SK-N-SH treated with all-trans-retinoic acid at 6 μM for 48 hours (cell line): ENCODE measurements around the gene SPRED3.
A peak's percentile ranks its signal among the peaks of the same experiment; 100 is the strongest.

Source experiments
- ATAC-seq: fragments of 200-7000 bp; cut with Tn5 transposase; 3 replicates; pipeline ENCODE4 v1.9.1; 2020; ENCODE audit warnings: mild to moderate bottlenecking, moderate library complexity
- ARNTL ChIP-seq: fragments of 450-650 bp; formaldehyde crosslinking; IDR thresholded peaks from 2 replicates; pipeline ENCODE4 v1.5.0; 2020; ENCODE audit warnings: low read depth, mild to moderate bottlenecking, moderate library complexity, borderline replicate concordance
- BACH2 ChIP-seq: fragments of 250-450 bp; sonication (Bioruptor Pico); IDR thresholded peaks from 2 replicates; pipeline ENCODE4 v1.9.0; 2021; ENCODE audit warnings: mild to moderate bottlenecking, borderline replicate concordance
- CSDC2 ChIP-seq: fragments of 250-450 bp; sonication (Bioruptor Pico); IDR thresholded peaks from 2 replicates; pipeline ENCODE4 v1.5.0; 2020; ENCODE audit warnings: mild to moderate bottlenecking, moderate library complexity
- CSRNP3 ChIP-seq: fragments of 250-450 bp; sonication (Bioruptor Pico); IDR thresholded peaks from 2 replicates; pipeline ENCODE4 v1.5.1; 2021; ENCODE audit warnings: mild to moderate bottlenecking, moderate library complexity
- ESRRG ChIP-seq: fragments of 250-450 bp; sonication (Bioruptor Pico); IDR thresholded peaks from 2 replicates; pipeline ENCODE4 v1.6.1; 2021; ENCODE audit warnings: mild to moderate bottlenecking
- GLIS3 ChIP-seq: fragments of 250-450 bp; sonication (Bioruptor Pico); IDR thresholded peaks from 2 replicates; pipeline ENCODE4 v1.5.0; 2020; ENCODE audit warnings: mild to moderate bottlenecking, moderate library complexity
- ISL1 ChIP-seq: fragments of 250-450 bp; sonication (Bioruptor Pico); IDR thresholded peaks from 2 replicates; pipeline ENCODE4 v2.1.2; 2022; ENCODE audit warnings: mild to moderate bottlenecking, moderate library complexity
- OSR1 ChIP-seq: fragments of 250-450 bp; sonication (Bioruptor Pico); IDR thresholded peaks from 2 replicates; pipeline ENCODE4 v1.8.0; 2022; ENCODE audit warnings: moderate library complexity, mild to moderate bottlenecking, inconsistent platforms
- POU6F1 ChIP-seq: fragments of 250-450 bp; sonication (Bioruptor Pico); IDR thresholded peaks from 2 replicates; pipeline ENCODE4 v1.8.0; 2021; ENCODE audit warnings: low read depth, mild to moderate bottlenecking, moderate library complexity, borderline replicate concordance
- PPARA ChIP-seq: fragments of 250-450 bp; sonication (Bioruptor Pico); IDR thresholded peaks from 2 replicates; pipeline ENCODE4 v1.5.0; 2020; ENCODE audit warnings: mild to moderate bottlenecking, borderline replicate concordance
- RARB ChIP-seq: fragments of 250-450 bp; sonication (Bioruptor Pico); IDR thresholded peaks from 2 replicates; pipeline ENCODE4 v1.8.0; 2021; ENCODE audit warnings: mild to moderate bottlenecking, moderate library complexity
- SNAI2 ChIP-seq: fragments of 250-450 bp; sonication (Bioruptor Pico); IDR thresholded peaks from 2 replicates; pipeline ENCODE4 v1.5.0; 2020; ENCODE audit warnings: mild to moderate bottlenecking, moderate library complexity
- TCF4 ChIP-seq: fragments of 250-450 bp; sonication (Bioruptor Pico); IDR thresholded peaks from 2 replicates; pipeline ENCODE4 v1.8.0; 2021; ENCODE audit warnings: mild to moderate bottlenecking, moderate library complexity, borderline replicate concordance
- TOX ChIP-seq: fragments of 250-450 bp; sonication (Bioruptor Pico); IDR thresholded peaks from 2 replicates; pipeline ENCODE4 v1.8.0; 2021; ENCODE audit warnings: mild to moderate bottlenecking, moderate library complexity, borderline replicate concordance
- TSHZ2 ChIP-seq: fragments of 250-450 bp; sonication (Bioruptor Pico); IDR thresholded peaks from 2 replicates; pipeline ENCODE4 v1.5.0; 2020; ENCODE audit warnings: mild to moderate bottlenecking, moderate library complexity
- ZC3H10 ChIP-seq: fragments of 250-450 bp; sonication (Bioruptor Pico); IDR thresholded peaks from 2 replicates; pipeline ENCODE4 v1.5.1; 2021; ENCODE audit warnings: mild to moderate bottlenecking, moderate library complexity
- ZFP3 ChIP-seq: fragments of 250-450 bp; sonication (Bioruptor Pico); IDR thresholded peaks from 2 replicates; pipeline ENCODE4 v1.5.0; 2020; ENCODE audit warnings: mild to moderate bottlenecking, moderate library complexity
- ZNF565 ChIP-seq: fragments of 450-650 bp; formaldehyde crosslinking; conservative IDR thresholded peaks from 2 replicates; pipeline ENCODE4 v1.5.0; 2020; ENCODE audit warnings: low read depth, mild to moderate bottlenecking, moderate library complexity
- ZNF70 ChIP-seq: fragments of 450-650 bp; formaldehyde crosslinking; IDR thresholded peaks from 2 replicates; pipeline ENCODE4 v1.5.0; 2020; ENCODE audit warnings: mild to moderate bottlenecking, moderate library complexity
- ZNF8 ChIP-seq: fragments of 450-650 bp; formaldehyde crosslinking; IDR thresholded peaks from 2 replicates; pipeline ENCODE4 v1.5.0; 2020; ENCODE audit warnings: mild to moderate bottlenecking, moderate library complexity
- TF ChIP-seq, protein P1 (sequence below): fragments of 250-450 bp; sonication (Bioruptor Pico); IDR thresholded peaks from 2 replicates; pipeline ENCODE4 v1.5.1; 2020; ENCODE audit warnings: low read depth, mild to moderate bottlenecking, moderate library complexity
- TF ChIP-seq, protein P2 (sequence below): fragments of 250-450 bp; sonication (Bioruptor Pico); IDR thresholded peaks from 2 replicates; pipeline ENCODE4 v1.8.0; 2020; ENCODE audit warnings: mild to moderate bottlenecking, moderate library complexity, borderline replicate concordance

SPRED3 gene

DNA sequence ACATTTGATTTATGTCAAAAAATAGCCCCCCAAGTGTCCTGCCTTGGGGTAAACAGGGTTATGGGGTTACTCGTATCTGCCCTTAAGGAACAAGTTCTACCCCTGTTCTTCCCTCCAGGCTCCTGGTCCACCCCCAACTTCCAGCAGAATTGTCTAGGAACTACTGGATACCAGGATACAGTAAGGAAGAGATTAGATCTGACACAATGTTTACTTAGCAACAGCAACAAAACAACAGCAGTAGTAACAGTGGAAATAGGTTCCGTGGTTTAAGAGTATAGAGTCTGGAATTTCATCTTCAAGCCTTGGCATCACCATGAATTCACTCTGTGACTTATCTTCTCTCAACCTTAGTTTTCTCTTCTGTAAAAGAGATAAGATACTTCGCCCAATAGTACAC is 12.7 kb downstream of the SPRED3 start:
- peak; percentile 1; the same call in 2 of the 3 replicates for ATAC-seq
- no peak for TF ChIP-seq OSR1 (CRISPR knock-in tag)
- TF ChIP-seq, protein P1, sequence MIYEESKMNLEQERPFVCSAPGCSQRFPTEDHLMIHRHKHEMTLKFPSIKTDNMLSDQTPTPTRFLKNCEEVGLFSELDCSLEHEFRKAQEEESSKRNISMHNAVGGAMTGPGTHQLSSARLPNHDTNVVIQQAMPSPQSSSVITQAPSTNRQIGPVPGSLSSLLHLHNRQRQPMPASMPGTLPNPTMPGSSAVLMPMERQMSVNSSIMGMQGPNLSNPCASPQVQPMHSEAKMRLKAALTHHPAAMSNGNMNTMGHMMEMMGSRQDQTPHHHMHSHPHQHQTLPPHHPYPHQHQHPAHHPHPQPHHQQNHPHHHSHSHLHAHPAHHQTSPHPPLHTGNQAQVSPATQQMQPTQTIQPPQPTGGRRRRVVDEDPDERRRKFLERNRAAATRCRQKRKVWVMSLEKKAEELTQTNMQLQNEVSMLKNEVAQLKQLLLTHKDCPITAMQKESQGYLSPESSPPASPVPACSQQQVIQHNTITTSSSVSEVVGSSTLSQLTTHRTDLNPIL (CRISPR knock-in tag): no peak
- TF ChIP-seq TCF4: no peak
- TF ChIP-seq SNAI2 (CRISPR knock-in tag): no peak
- TF ChIP-seq BACH2 (CRISPR knock-in tag): no peak
- TF ChIP-seq, all 23 proteins: peak for 0

GRCh38 chr19:38402623-38402966 is 14.1 kb downstream of the SPRED3 start:
- ATAC-seq: peak; percentile 18
- no peak for TF ChIP-seq ESRRG
- no peak for TF ChIP-seq ZNF70 (CRISPR knock-in tag)
- no peak for TF ChIP-seq ISL1 (CRISPR knock-in tag)
- no peak for TF ChIP-seq OSR1 (CRISPR knock-in tag)
- TF ChIP-seq, all 23 proteins: peak for 0

GRCh38 chr19:38402967-38403674 is 14.6 kb downstream of the SPRED3 start, which contains the start of gene FAM98C:
TSS of gene FAM98C (plus strand) at chr19:38403093. CDS start at chr19:38403154, 61 bp downstream.
- TF ChIP-seq, protein P2, sequence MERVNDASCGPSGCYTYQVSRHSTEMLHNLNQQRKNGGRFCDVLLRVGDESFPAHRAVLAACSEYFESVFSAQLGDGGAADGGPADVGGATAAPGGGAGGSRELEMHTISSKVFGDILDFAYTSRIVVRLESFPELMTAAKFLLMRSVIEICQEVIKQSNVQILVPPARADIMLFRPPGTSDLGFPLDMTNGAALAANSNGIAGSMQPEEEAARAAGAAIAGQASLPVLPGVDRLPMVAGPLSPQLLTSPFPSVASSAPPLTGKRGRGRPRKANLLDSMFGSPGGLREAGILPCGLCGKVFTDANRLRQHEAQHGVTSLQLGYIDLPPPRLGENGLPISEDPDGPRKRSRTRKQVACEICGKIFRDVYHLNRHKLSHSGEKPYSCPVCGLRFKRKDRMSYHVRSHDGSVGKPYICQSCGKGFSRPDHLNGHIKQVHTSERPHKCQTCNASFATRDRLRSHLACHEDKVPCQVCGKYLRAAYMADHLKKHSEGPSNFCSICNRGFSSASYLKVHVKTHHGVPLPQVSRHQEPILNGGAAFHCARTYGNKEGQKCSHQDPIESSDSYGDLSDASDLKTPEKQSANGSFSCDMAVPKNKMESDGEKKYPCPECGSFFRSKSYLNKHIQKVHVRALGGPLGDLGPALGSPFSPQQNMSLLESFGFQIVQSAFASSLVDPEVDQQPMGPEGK (CRISPR knock-in tag): 0 out of 2 replicates have a peak, but pooled peaks have one; percentile 29
- TF ChIP-seq ESRRG (0 out of 2 replicates have a peak, but pooled peaks have one; percentile 66), ZFP3 (0 out of 2 replicates have a peak, but pooled peaks have one; percentile 38), ZC3H10 (no peak)
- TF ChIP-seq, all 23 proteins: peak for 3
- ATAC-seq: peak; percentile 96

DNA sequence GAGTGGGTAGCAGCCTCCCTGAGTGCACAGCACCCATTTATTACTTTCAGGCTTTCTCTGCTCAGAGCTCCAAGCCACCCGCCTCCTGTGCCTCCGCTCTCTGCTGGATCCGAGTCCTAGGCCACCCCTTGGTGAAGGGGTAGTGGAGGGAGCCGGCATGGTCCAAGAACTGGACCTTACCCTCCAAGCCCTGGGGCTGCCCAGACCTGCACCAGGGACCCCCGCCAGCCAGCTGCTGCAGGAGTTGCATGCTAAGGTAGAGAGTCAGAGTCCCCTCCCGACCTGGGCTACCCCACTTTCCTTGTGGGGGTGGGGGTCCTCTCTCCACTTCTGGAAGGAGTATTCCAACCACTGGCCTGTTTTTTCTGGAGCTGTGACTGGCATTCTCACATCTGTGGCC is 16.4 kb downstream of the SPRED3 start:
- ATAC-seq: no peak
- TF ChIP-seq CSRNP3 (CRISPR knock-in tag) (no peak), POU6F1 (CRISPR knock-in tag) (no peak), TSHZ2 (CRISPR knock-in tag) (no peak), ZNF70 (CRISPR knock-in tag) (no peak), ZC3H10 (no peak), ZNF8 (CRISPR knock-in tag) (no peak), TOX (CRISPR knock-in tag) (no peak), TCF4 (no peak), ZNF565 (CRISPR knock-in tag) (no peak), SNAI2 (CRISPR knock-in tag) (no peak), ESRRG (no peak), PPARA (CRISPR knock-in tag) (no peak), ARNTL (CRISPR knock-in tag) (no peak), CSDC2 (CRISPR knock-in tag) (no peak), ISL1 (CRISPR knock-in tag) (no peak), GLIS3 (CRISPR knock-in tag) (no peak), RARB (CRISPR knock-in tag) (no peak), ZFP3 (no peak), OSR1 (CRISPR knock-in tag) (no peak)
- TF ChIP-seq, protein P1 (CRISPR knock-in tag): no peak
